B cell (primary cell): ENCODE results near the gene RAP1GAP. TPM values are rescaled to one million over a fixed set of nuclear protein-coding genes. Genes with fewer than 3 reads are reported as not detected.

Experiments used
- ATAC-seq: fragments of 200-7000 bp; cut with Tn5 transposase; one replicate; pipeline ENCODE4 v1.10.0; 2021; ENCODE audit warnings: low read depth, mild to moderate bottlenecking, moderate number of reproducible peaks, moderate library complexity
- CTCF ChIA-PET: fragments of 350-600 bp; sonication (Branson Sonifier 250); formaldehyde crosslinking; loops from one replicate; lab custom pipeline; 2021; ENCODE audit warnings: antibody characterized with exemption, inconsistent platforms; lab: Charles Lee
- POLR2A ChIA-PET: fragments of 350-600 bp; sonication (Branson Sonifier 250); formaldehyde crosslinking; loops from one replicate; lab custom pipeline; 2021; ENCODE audit warnings: antibody characterized with exemption; lab: Charles Lee
- DNase-seq: peaks from one replicate; pipeline ENCODE4 v3.0.0; 2013
- H2AFZ ChIP-seq: 2 replicates; pipeline ENCODE4 v1.6.1; 2012; ENCODE audit warnings: mild to moderate bottlenecking, low read depth, low read length; ENCODE audit not compliant: insufficient read depth, poor library complexity, severe bottlenecking
- H3K27ac ChIP-seq, 2 donors: 1 replicate in 1 of 2; 2 replicates in 1 of 2; pipeline ENCODE4 v1.5.1; 2012 to 2013; ENCODE audit warnings: low read length in 2 of 2, mild to moderate bottlenecking in 2 of 2, moderate library complexity in 1 of 2
- H3K27me3 ChIP-seq, 4 experiments: fragments of 200-600 bp in 1 of 4; sonication (generic) in 1 of 4; replicated peaks in 1 of 4; 1 replicate in 2 of 4; 2 replicates in 2 of 4; pipeline versions ENCODE4 v1.6.1 to v1.7.0; 2013 to 2016; ENCODE audit warnings: low read length in 3 of 4, mild to moderate bottlenecking in 2 of 4, mixed read lengths in 1 of 4, moderate library complexity in 1 of 4; ENCODE audit not compliant: insufficient read depth in 4 of 4, control insufficient read depth in 3 of 4; ENCODE audit errors: control extremely low read depth in 1 of 4
- H3K36me3 ChIP-seq, 2 experiments: replicated peaks in 1 of 2; 1 replicate in 1 of 2; 2 replicates in 1 of 2; pipeline versions ENCODE4 v1.6.1 to v1.7.1; 2013; ENCODE audit warnings: low read length in 1 of 2; ENCODE audit not compliant: insufficient read depth in 2 of 2, control insufficient read depth in 1 of 2; ENCODE audit errors: control extremely low read depth in 1 of 2, extremely low read depth in 1 of 2
- H3K4me1 ChIP-seq, 2 donors: fragments of 200-600 bp in 1 of 2; sonication (generic) in 1 of 2; 1 replicate in 1 of 2; 2 replicates in 1 of 2; pipeline versions ENCODE4 v1.5.1 to v1.6.1; 2013 to 2017; ENCODE audit warnings: low read length in 2 of 2; ENCODE audit not compliant: control insufficient read depth in 2 of 2, insufficient read depth in 2 of 2
- H3K4me2 ChIP-seq: replicated peaks from 2 replicates; pipeline ENCODE3; 2012; ENCODE audit warnings: mild to moderate bottlenecking, low read depth, low read length; ENCODE audit not compliant: poor library complexity, severe bottlenecking
- H3K4me3 ChIP-seq, 5 experiments: fragments of 200-600 bp in 1 of 5; sonication (generic) in 1 of 5; 1 replicate in 3 of 5; 2 replicates in 2 of 5; pipeline versions ENCODE4 v1.5.1 to v1.7.0; 2011 to 2016; ENCODE audit warnings: low read length in 4 of 5, mild to moderate bottlenecking in 4 of 5, low read depth in 2 of 5, control low read depth in 1 of 5, moderate library complexity in 1 of 5; ENCODE audit not compliant: insufficient read depth in 1 of 5; ENCODE audit errors: control extremely low read depth in 1 of 5, extremely low read depth in 1 of 5
- H3K79me2 ChIP-seq: fragments of 200-600 bp; sonication (generic); one replicate; pipeline ENCODE4 v1.6.0; 2016; ENCODE audit warnings: low read length; ENCODE audit not compliant: control insufficient read depth, insufficient read depth
- H3K9ac ChIP-seq: fragments of 200-600 bp; sonication (generic); 2 replicates; pipeline ENCODE4 v1.6.1; 2017; ENCODE audit warnings: mild to moderate bottlenecking, low read length, moderate library complexity
- H3K9me3 ChIP-seq, 3 donors: one replicate each; pipeline versions ENCODE4 v1.6.1 to v1.7.1; 2013; ENCODE audit warnings: low read length in 2 of 3; ENCODE audit not compliant: control insufficient read depth in 2 of 3, insufficient read depth in 1 of 3; ENCODE audit errors: control extremely low read depth in 1 of 3
- H4K20me1 ChIP-seq: 2 replicates; pipeline ENCODE4 v1.6.0; 2012; ENCODE audit warnings: mild to moderate bottlenecking, low read length; ENCODE audit not compliant: insufficient read depth, control insufficient read depth, poor library complexity, severe bottlenecking
- H3K27ac Mint-ChIP-seq: one replicate; pipeline ENCODE4 v1.8.0; 2021; ENCODE audit warnings: mixed read lengths
- H3K27me3 Mint-ChIP-seq: one replicate; pipeline ENCODE4 v1.8.0; 2021; ENCODE audit warnings: mixed read lengths
- H3K4me1 Mint-ChIP-seq: one replicate; pipeline ENCODE4 v1.8.0; 2021; ENCODE audit warnings: mixed read lengths
- H3K4me3 Mint-ChIP-seq: one replicate; pipeline ENCODE4 v1.8.0; 2021; ENCODE audit warnings: mixed read lengths
- H3K9me3 Mint-ChIP-seq: one replicate; pipeline ENCODE4 v1.8.0; 2022; ENCODE audit warnings: mixed read lengths; ENCODE audit not compliant: insufficient read depth
- CTCF ChIP-seq: fragments of 200-600 bp; IDR thresholded peaks from one replicate; pipeline ENCODE4 v1.8.0; 2022; ENCODE audit warnings: antibody characterized with exemption, mild to moderate bottlenecking
- EZH2 ChIP-seq: IDR thresholded peaks from 2 replicates; pipeline ENCODE4 v1.6.1; 2012; ENCODE audit warnings: borderline replicate concordance, low read depth, mild to moderate bottlenecking, moderate library complexity, low read length; ENCODE audit not compliant: insufficient read depth, poor library complexity, severe bottlenecking
- WGBS: methylation state at CpG from one replicate; pipeline ENCODE4 v1.1.5; 2013; ENCODE audit warnings: missing lambda C conversion rate; ENCODE audit not compliant: insufficient coverage; 5-methylcytosine and 5-hydroxymethylcytosine counted together
- intact Hi-C: fragments of 100-400 bp; cut with micrococcal nuclease; formaldehyde crosslinking; loops from one replicate; pipeline ENCODE4 v1.10.0; 2022
- polyA plus RNA-seq: library from polyadenylated mRNA; depleted of rRNA; stranded (reverse); fragments of >200 nt; gene quantifications from 2 replicates; pipeline ENCODE4 v1.2.3, GENCODE V29; 2012
- total RNA-seq, 2 donors: library from RNA; stranded (reverse); fragments of 120-200 nt in 1 of 2; gene quantifications; 1 replicate in 1 of 2; 2 replicates in 1 of 2; pipeline versions ENCODE4 v1.2.3 to v1.2.4, GENCODE V29; 2013 to 2022

The RAP1GAP gene
- total and polyA plus RNA-seq, 2 donors (not counting 1 experiment from before 2014, with no cell fraction given): 0.07 to 0.09 TPM

GRCh38 chr1:21608798-21609197 lies 60.4 kb downstream of the RAP1GAP start:
- TF ChIP-seq EZH2 (no peak), CTCF (no peak)
- peaks cover 17% of the 10 kb centered on the region for H3K27me3 Mint-ChIP-seq
- no peak overlapping the region for H3K27ac Mint-ChIP-seq
- H3K9me3 Mint-ChIP-seq: no peaks in the 10 kb centered on the region
- H3K9me3 ChIP-seq: no peaks in the 10 kb centered on the region
- intact Hi-C loops: no loop called here
- H2AFZ ChIP-seq: no peak overlapping the region
- CTCF ChIA-PET: no interaction called here
- no peaks in the 10 kb centered on the region for H4K20me1 ChIP-seq
- DNase-seq (no peak), ATAC-seq (no peak)
- no peak overlapping the region for H3K4me2 ChIP-seq
- H3K4me3 Mint-ChIP-seq: no peak overlapping the region
- no peaks in the 10 kb centered on the region for H3K79me2 ChIP-seq
- POLR2A ChIA-PET: no interaction called here
- H3K27ac ChIP-seq: no peak overlapping the region
- 67% methylated on average over 2 of the region's 4 CpGs for WGBS
- no peak overlapping the region for H3K9ac ChIP-seq
- H3K4me3 ChIP-seq: no peak overlapping the region
- peaks cover 5 to 8% of the 10 kb centered on the region in 2 donors for H3K4me1 ChIP-seq
- peaks cover 0 to 3% (median 0%) of the 10 kb centered on the region in 4 experiments for H3K27me3 ChIP-seq
- peaks cover 19% of the 10 kb centered on the region for H3K4me1 Mint-ChIP-seq
- no peaks in the 10 kb centered on the region for H3K36me3 ChIP-seq

DNA sequence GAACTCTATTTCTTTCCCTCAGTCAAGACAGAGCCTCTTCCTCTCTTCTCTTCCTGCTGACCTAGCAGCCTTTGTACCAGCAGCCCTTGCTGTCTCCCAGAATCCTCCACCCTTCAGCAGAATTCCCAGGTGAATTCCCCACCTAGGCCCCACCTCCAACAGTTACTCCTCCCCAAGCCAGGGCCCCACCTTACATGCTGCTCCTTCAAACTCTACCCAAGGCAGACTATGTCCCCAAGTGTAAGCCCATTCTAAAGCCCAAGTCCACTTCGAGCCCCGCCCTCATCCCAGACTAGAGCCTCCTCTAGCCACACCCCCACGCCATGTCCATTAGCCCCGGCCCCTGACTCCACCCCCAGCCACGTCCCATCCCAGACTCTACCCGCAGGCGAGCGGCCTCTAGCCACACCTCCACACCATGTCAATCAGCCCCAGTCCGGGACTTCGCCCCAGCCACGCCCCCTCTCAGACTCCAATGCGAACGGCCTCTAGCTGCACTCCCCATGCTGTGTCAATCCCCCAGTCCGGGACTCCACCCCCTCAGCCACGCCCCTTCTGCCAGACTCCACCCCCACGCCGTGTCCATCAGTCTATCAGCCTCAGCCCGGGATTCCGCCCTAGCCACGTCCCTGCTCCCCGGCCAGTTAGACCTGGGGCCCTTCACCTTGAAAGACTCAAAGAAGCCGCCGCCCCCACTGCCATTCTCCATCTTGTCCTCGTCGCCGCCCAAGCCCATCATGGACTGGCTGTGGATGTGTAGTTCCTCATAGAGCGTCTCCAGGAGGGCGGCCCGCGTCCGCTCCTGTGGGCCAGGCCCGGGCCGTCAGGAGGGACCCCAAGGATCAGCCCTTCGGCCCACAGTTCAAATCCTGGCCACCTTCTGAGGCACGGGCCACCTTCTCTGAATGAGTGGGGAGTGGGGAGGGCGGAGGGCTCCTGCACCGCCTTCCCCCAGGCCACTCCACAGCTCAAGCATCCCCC lies 61.3 kb downstream of the RAP1GAP start:
- Histone ChIP-seq H3K27ac (no peak overlapping the region), H3K79me2 (no peaks in the 10 kb centered on the region), H3K36me3 (no peaks in the 10 kb centered on the region), H2AFZ (peak overlapping the region; percentile 51), H3K4me3 (peak overlapping the region in 1 of 5 experiments; percentile 19), H3K27me3 (peaks cover 0 to 3% (median 0%) of the 10 kb centered on the region in 4 experiments), H3K4me1 (peaks cover 5 to 8% of the 10 kb centered on the region in 2 donors), H3K9ac (no peak overlapping the region), H3K9me3 (no peaks in the 10 kb centered on the region), H4K20me1 (no peaks in the 10 kb centered on the region), H3K4me2 (peak overlapping the region; percentile 60)
- intact Hi-C loops: no loop called here
- peak; percentile 77 for ATAC-seq
- no peak overlapping the region for H3K27ac Mint-ChIP-seq
- H3K4me1 Mint-ChIP-seq: peaks cover 19% of the 10 kb centered on the region
- ChIA-PET POLR2A (no interaction called here), CTCF (no interaction called here)
- TF ChIP-seq EZH2: no peak
- no peak for TF ChIP-seq CTCF
- H3K4me3 Mint-ChIP-seq: peak overlapping the region; percentile 46
- peaks cover 18% of the 10 kb centered on the region for H3K27me3 Mint-ChIP-seq
- no peaks in the 10 kb centered on the region for H3K9me3 Mint-ChIP-seq
- peak; percentile 53 for DNase-seq
- WGBS: 22% methylated on average over 29 of the region's 37 CpGs
